Activated naive CD8-positive, alpha-beta T cell treated with anti-CD3 and anti-CD28 coated beads, Interleukin-2, amount 10 ng/mL, durations not matched to agents 7 days and 5 days (primary cell): ENCODE data around the gene COMMD6. TPM values are rescaled to one million over a fixed set of nuclear protein-coding genes. Genes with fewer than 3 reads are reported as not detected.

ENCODE experiments used
- ATAC-seq: fragments of 150-1000 bp; cut with Tn5 transposase; one replicate; pipeline ENCODE4 v1.10.0; 2021; ENCODE audit warnings: low read depth, moderate library complexity
- POLR2A ChIA-PET: fragments of 350-600 bp; sonication (Branson Sonifier 250); formaldehyde crosslinking; loops from one replicate; lab custom pipeline; 2021; ENCODE audit warnings: antibody characterized with exemption; lab: Charles Lee
- DNase-seq: peaks from one replicate; pipeline ENCODE4 v3.0.0; 2021
- H3K27ac Mint-ChIP-seq: one replicate; pipeline ENCODE4 v1.8.0; 2022; ENCODE audit warnings: mild to moderate bottlenecking, mixed read lengths
- H3K27me3 Mint-ChIP-seq: one replicate; pipeline ENCODE4 v1.8.0; 2022; ENCODE audit warnings: mild to moderate bottlenecking, moderate library complexity, mixed read lengths
- H3K36me3 Mint-ChIP-seq: one replicate; pipeline ENCODE4 v1.8.0; 2021; ENCODE audit warnings: mild to moderate bottlenecking, mixed read lengths
- H3K4me1 Mint-ChIP-seq: one replicate; pipeline ENCODE4 v1.8.0; 2021; ENCODE audit warnings: mixed read lengths
- H3K4me3 Mint-ChIP-seq: one replicate; pipeline ENCODE4 v1.8.0; 2022; ENCODE audit warnings: mild to moderate bottlenecking, moderate library complexity, mixed read lengths
- H3K9me3 Mint-ChIP-seq: one replicate; pipeline ENCODE4 v1.8.0; 2021; ENCODE audit warnings: mixed read lengths
- total RNA-seq, 2 experiments: library from RNA; stranded (reverse); gene quantifications; one replicate each; pipeline ENCODE4 v1.2.3, GENCODE V29; 2021

The COMMD6 gene
- total RNA-seq, 2 experiments from 2014 or later, result 150 to 168 TPM

GRCh38 chr13:75512253-75512652 lies 25.4 kb downstream of the COMMD6 start:
- no peak for DNase-seq
- Mint-ChIP-seq H3K27me3 (peaks cover 6% of the 10 kb centered on the region), H3K27ac (no peak overlapping the region), H3K4me3 (no peak overlapping the region), H3K36me3 (no peaks in the 10 kb centered on the region), H3K9me3 (no peaks in the 10 kb centered on the region), H3K4me1 (peaks cover 2% of the 10 kb centered on the region)
- POLR2A ChIA-PET, result no interaction called here
- no peak for ATAC-seq

GRCh38 chr13:75511051-75511625 lies 26.5 kb downstream of the COMMD6 start:
- Mint-ChIP-seq H3K27me3 (peaks cover 6% of the 10 kb centered on the region), H3K9me3 (no peaks in the 10 kb centered on the region), H3K27ac (no peak overlapping the region), H3K4me1 (peaks cover 4% of the 10 kb centered on the region), H3K36me3 (no peaks in the 10 kb centered on the region), H3K4me3 (no peak overlapping the region)
- POLR2A ChIA-PET, result no interaction called here
- no peak for ATAC-seq
- DNase-seq, result no peak

- Mint-ChIP-seq H3K27me3 (peaks cover 8% of the 10 kb centered on the region), H3K27ac (no peak overlapping the region), H3K36me3 (no peaks in the 10 kb centered on the region), H3K9me3 (no peaks in the 10 kb centered on the region), H3K4me3 (no peak overlapping the region), H3K4me1 (peaks cover 3% of the 10 kb centered on the region)
- no peak for DNase-seq
- POLR2A ChIA-PET, result no interaction called here
- no peak for ATAC-seq
Measured at GRCh38 chr13:75508002-75508548, 29.6 kb downstream of the COMMD6 start.

GRCh38 chr13:75507027-75508001 lies 30.3 kb downstream of the COMMD6 start:
- POLR2A ChIA-PET, result no interaction called here
- ATAC-seq (no peak), DNase-seq (no peak)
- Mint-ChIP-seq H3K27ac (no peak overlapping the region), H3K4me1 (peaks cover 1% of the 10 kb centered on the region), H3K27me3 (peaks cover 8% of the 10 kb centered on the region), H3K9me3 (no peaks in the 10 kb centered on the region), H3K36me3 (no peaks in the 10 kb centered on the region), H3K4me3 (no peak overlapping the region)

- Mint-ChIP-seq H3K4me1 (peaks cover 1% of the 10 kb centered on the region), H3K36me3 (no peaks in the 10 kb centered on the region), H3K27ac (no peak overlapping the region), H3K27me3 (peaks cover 8% of the 10 kb centered on the region), H3K9me3 (no peaks in the 10 kb centered on the region), H3K4me3 (no peak overlapping the region)
- POLR2A ChIA-PET, result no interaction called here
- DNase-seq (no peak), ATAC-seq (no peak)
Measured at GRCh38 chr13:75506018-75506417, 31.6 kb downstream of the COMMD6 start.

- POLR2A ChIA-PET, result no interaction called here
- H3K36me3 Mint-ChIP-seq, result no peaks in the 10 kb centered on the region
- no peak overlapping the region for H3K27ac Mint-ChIP-seq
- ATAC-seq (no peak), DNase-seq (no peak)
- peaks cover 5% of the 10 kb centered on the region for H3K27me3 Mint-ChIP-seq
- H3K4me1 Mint-ChIP-seq, result peaks cover 1% of the 10 kb centered on the region
- H3K9me3 Mint-ChIP-seq, result no peaks in the 10 kb centered on the region
- no peak overlapping the region for H3K4me3 Mint-ChIP-seq
Measured at GRCh38 chr13:75505327-75505726, 32.3 kb downstream of the COMMD6 start.

- POLR2A ChIA-PET, result no interaction called here
- Mint-ChIP-seq H3K4me1 (no peaks in the 10 kb centered on the region), H3K27me3 (peaks cover 13% of the 10 kb centered on the region), H3K4me3 (no peak overlapping the region), H3K9me3 (no peaks in the 10 kb centered on the region), H3K36me3 (no peaks in the 10 kb centered on the region), H3K27ac (no peak overlapping the region)
- no peak for ATAC-seq
- DNase-seq, result no peak
Measured at GRCh38 chr13:75495938-75496337, 41.7 kb downstream of the COMMD6 start.

GRCh38 chr13:75494491-75494890 lies 43.1 kb downstream of the COMMD6 start:
- H3K27ac Mint-ChIP-seq, result no peak overlapping the region
- H3K9me3 Mint-ChIP-seq, result no peaks in the 10 kb centered on the region
- POLR2A ChIA-PET, result interaction anchor here (0.6 kb wide), 1 partner anchor 962 kb away, joined by 5 read pairs; no protein-coding TSS in a partner anchor
- peaks cover 13% of the 10 kb centered on the region for H3K27me3 Mint-ChIP-seq
- H3K36me3 Mint-ChIP-seq, result no peaks in the 10 kb centered on the region
- H3K4me1 Mint-ChIP-seq, result peaks cover 4% of the 10 kb centered on the region
- no peak for ATAC-seq
- no peak for DNase-seq
- no peak overlapping the region for H3K4me3 Mint-ChIP-seq

- DNase-seq (no peak), ATAC-seq (no peak)
- Mint-ChIP-seq H3K9me3 (no peaks in the 10 kb centered on the region), H3K27ac (no peak overlapping the region), H3K27me3 (peaks cover 15% of the 10 kb centered on the region), H3K4me3 (no peak overlapping the region), H3K36me3 (no peaks in the 10 kb centered on the region), H3K4me1 (peaks cover 4% of the 10 kb centered on the region)
- POLR2A ChIA-PET, result no interaction called here
Measured at GRCh38 chr13:75493156-75493555, 44.5 kb downstream of the COMMD6 start.

- POLR2A ChIA-PET, result no interaction called here
- no peak overlapping the region for H3K27ac Mint-ChIP-seq
- H3K9me3 Mint-ChIP-seq, result no peaks in the 10 kb centered on the region
- no peaks in the 10 kb centered on the region for H3K36me3 Mint-ChIP-seq
- H3K4me1 Mint-ChIP-seq, result peaks cover 4% of the 10 kb centered on the region
- ATAC-seq (no peak), DNase-seq (no peak)
- H3K27me3 Mint-ChIP-seq, result peaks cover 16% of the 10 kb centered on the region
- no peak overlapping the region for H3K4me3 Mint-ChIP-seq
Measured at GRCh38 chr13:75492389-75492788, 45.3 kb downstream of the COMMD6 start.

GRCh38 chr13:75491376-75491775 lies 46.3 kb downstream of the COMMD6 start:
- DNase-seq (no peak), ATAC-seq (no peak)
- peaks cover 26% of the 10 kb centered on the region for H3K27me3 Mint-ChIP-seq
- POLR2A ChIA-PET, result no interaction called here
- H3K27ac Mint-ChIP-seq, result no peak overlapping the region
- H3K4me3 Mint-ChIP-seq, result no peak overlapping the region
- no peaks in the 10 kb centered on the region for H3K9me3 Mint-ChIP-seq
- no peaks in the 10 kb centered on the region for H3K36me3 Mint-ChIP-seq
- peaks cover 5% of the 10 kb centered on the region for H3K4me1 Mint-ChIP-seq

GRCh38 chr13:75489502-75490263 lies 48.0 kb downstream of the COMMD6 start:
- H3K27me3 Mint-ChIP-seq, result peaks cover 35% of the 10 kb centered on the region

More at GRCh38 chr13:75489502-75490263, 48.0 kb downstream of the COMMD6 start:
- Mint-ChIP-seq H3K9me3 (no peaks in the 10 kb centered on the region), H3K36me3 (no peaks in the 10 kb centered on the region), H3K27ac (no peak overlapping the region), H3K4me1 (peaks cover 8% of the 10 kb centered on the region), H3K4me3 (no peak overlapping the region)
- DNase-seq, result no peak
- POLR2A ChIA-PET, result no interaction called here
- ATAC-seq, result no peak
